WTC11 (cell line): Measurements from ENCODE around the gene EIF4E3. TPM values are rescaled to one million over a fixed set of nuclear protein-coding genes. Genes with fewer than 3 reads are reported as not detected.

Experiments
- ATAC-seq: fragments of 200-7000 bp; cut with Tn5 transposase; 2 replicates; pipeline ENCODE4 v1.10.0; 2021; ENCODE audit warnings: mild to moderate bottlenecking, moderate library complexity
- CTCF ChIA-PET: fragments of 300-600 bp; sonication (Branson Sonifier 250); formaldehyde crosslinking; loops from one replicate; lab custom pipeline; 2021; ENCODE audit warnings: antibody characterized with exemption; lab: Charles Lee
- POLR2A ChIA-PET: fragments of 350-600 bp; sonication (Branson Sonifier 250); formaldehyde crosslinking; loops from one replicate; lab custom pipeline; 2021; ENCODE audit warnings: antibody characterized with exemption; lab: Charles Lee
- DNase-seq: peaks from one replicate; pipeline ENCODE4 v3.0.0; 2021; ENCODE audit warnings: low spot score
- H3K27ac Mint-ChIP-seq: 2 replicates; pipeline ENCODE4 v1.8.0; 2021; ENCODE audit warnings: mixed read lengths
- H3K27me3 Mint-ChIP-seq: 2 replicates; pipeline ENCODE4 v1.8.0; 2021; ENCODE audit warnings: low read depth, mild to moderate bottlenecking, moderate library complexity, mixed read lengths
- H3K36me3 Mint-ChIP-seq: 2 replicates; pipeline ENCODE4 v1.8.0; 2021; ENCODE audit warnings: mixed read lengths
- H3K4me1 Mint-ChIP-seq: 2 replicates; pipeline ENCODE4 v1.8.0; 2022; ENCODE audit warnings: mixed read lengths
- H3K4me3 Mint-ChIP-seq: 2 replicates; pipeline ENCODE4 v1.8.0; 2021; ENCODE audit warnings: mild to moderate bottlenecking, moderate library complexity, mixed read lengths
- H3K9me3 Mint-ChIP-seq: 2 replicates; pipeline ENCODE4 v1.8.0; 2021; ENCODE audit warnings: mixed read lengths
- CREM ChIP-seq: sonication (generic); formaldehyde crosslinking; IDR thresholded peaks from 2 replicates; pipeline ENCODE4 v1.8.1; 2022; ENCODE audit warnings: mild to moderate bottlenecking, missing genetic modification reagents, moderate library complexity
- FOXK1 ChIP-seq: sonication (generic); formaldehyde crosslinking; IDR thresholded peaks from 2 replicates; pipeline ENCODE4 v1.8.0; 2022; ENCODE audit warnings: mild to moderate bottlenecking, moderate library complexity, missing genetic modification reagents
- IRF2 ChIP-seq: sonication (generic); formaldehyde crosslinking; IDR thresholded peaks from 2 replicates; pipeline ENCODE4 v1.8.0; 2022; ENCODE audit warnings: low read depth, missing genetic modification reagents, borderline replicate concordance
- NFE2L1 ChIP-seq: sonication (generic); formaldehyde crosslinking; IDR thresholded peaks from 2 replicates; pipeline ENCODE4 v1.8.1; 2023; ENCODE audit warnings: missing genetic modification reagents
- RORB ChIP-seq: fragments of 250-450 bp; sonication (Bioruptor Pico); IDR thresholded peaks from 2 replicates; pipeline ENCODE4 v1.9.0; 2021; ENCODE audit warnings: mild to moderate bottlenecking
- TEAD4 ChIP-seq: sonication (generic); formaldehyde crosslinking; IDR thresholded peaks from 2 replicates; pipeline ENCODE4 v1.8.0; 2022; ENCODE audit warnings: mild to moderate bottlenecking, missing genetic modification reagents
- ZBTB21 ChIP-seq: sonication (generic); formaldehyde crosslinking; IDR thresholded peaks from 2 replicates; pipeline ENCODE4 v1.8.1; 2023; ENCODE audit warnings: mild to moderate bottlenecking, missing genetic modification reagents, borderline replicate concordance
- ZNF232 ChIP-seq: sonication (generic); formaldehyde crosslinking; IDR thresholded peaks from 2 replicates; pipeline ENCODE4 v1.8.0; 2022; ENCODE audit warnings: mild to moderate bottlenecking, missing genetic modification reagents
- ZNF416 ChIP-seq: fragments of 250-450 bp; sonication (Bioruptor Pico); IDR thresholded peaks from 2 replicates; pipeline ENCODE4 v1.9.0; 2021; ENCODE audit warnings: mild to moderate bottlenecking, inconsistent platforms
- total RNA-seq: library from RNA; stranded (reverse); gene quantifications from 3 replicates; pipeline ENCODE4 v1.2.3, GENCODE V29; 2021
- TF ChIP-seq, protein P1 (sequence below): sonication (generic); formaldehyde crosslinking; conservative IDR thresholded peaks from 2 replicates; pipeline ENCODE4 v1.8.1; 2023; ENCODE audit warnings: mild to moderate bottlenecking, low read depth, missing genetic modification reagents, moderate library complexity
- TF ChIP-seq, protein P2 (sequence below): fragments of 250-450 bp; sonication (Bioruptor Pico); conservative IDR thresholded peaks from 2 replicates; pipeline ENCODE4 v1.9.0; 2021; ENCODE audit warnings: mild to moderate bottlenecking
- TF ChIP-seq, protein P3 (sequence below): sonication (generic); formaldehyde crosslinking; IDR thresholded peaks from 2 replicates; pipeline ENCODE4 v1.8.1; 2022; ENCODE audit warnings: mild to moderate bottlenecking, missing genetic modification reagents, moderate library complexity, borderline replicate concordance
- TF ChIP-seq, protein P4 (sequence below): sonication (generic); formaldehyde crosslinking; IDR thresholded peaks from 2 replicates; pipeline ENCODE4 v1.8.1; 2023; ENCODE audit warnings: mild to moderate bottlenecking, moderate library complexity, missing genetic modification reagents
- TF ChIP-seq, protein P5 (sequence below): sonication (generic); formaldehyde crosslinking; IDR thresholded peaks from 2 replicates; pipeline ENCODE4 v1.8.0; 2023; ENCODE audit warnings: missing genetic modification reagents
- TF ChIP-seq, protein P6 (sequence below): sonication (generic); formaldehyde crosslinking; IDR thresholded peaks from 2 replicates; pipeline ENCODE4 v1.8.0; 2022; ENCODE audit warnings: missing genetic modification reagents
- TF ChIP-seq, protein P7 (sequence below): sonication (generic); formaldehyde crosslinking; conservative IDR thresholded peaks from 2 replicates; pipeline ENCODE4 v1.8.1; 2022; ENCODE audit warnings: mild to moderate bottlenecking, missing genetic modification reagents
- TF ChIP-seq, protein P8 (sequence below): sonication (generic); formaldehyde crosslinking; IDR thresholded peaks from 2 replicates; pipeline ENCODE4 v1.8.1; 2023; ENCODE audit warnings: mild to moderate bottlenecking, missing genetic modification reagents, borderline replicate concordance
- TF ChIP-seq, protein P9 (sequence below): sonication (generic); formaldehyde crosslinking; IDR thresholded peaks from 2 replicates; pipeline ENCODE4 v1.8.0; 2022; ENCODE audit warnings: mild to moderate bottlenecking, missing genetic modification reagents

The EIF4E3 gene
- total RNA-seq, 1 experiment from 2014 or later = 16.5 TPM

DNA sequence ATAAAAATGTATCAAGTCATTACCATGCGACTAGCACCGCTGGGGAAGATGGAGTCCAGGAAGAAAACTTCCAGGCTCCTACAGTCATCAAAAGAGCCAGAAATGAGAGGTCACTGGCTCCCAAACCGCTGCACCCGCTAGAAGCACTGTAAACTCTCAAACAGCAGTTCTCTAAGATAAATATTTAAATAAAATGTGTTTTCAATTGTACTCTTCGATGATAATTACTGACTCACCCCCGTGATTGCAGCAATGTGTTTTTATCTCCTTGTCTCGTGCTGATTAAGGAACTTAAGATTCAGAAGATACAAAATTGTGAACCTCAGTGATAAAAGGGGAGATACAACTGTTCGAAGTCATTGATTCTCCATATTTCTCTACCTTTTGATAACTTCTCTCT is 95.9 kb downstream of the EIF4E3 start (continued):
- TF ChIP-seq, protein P1, sequence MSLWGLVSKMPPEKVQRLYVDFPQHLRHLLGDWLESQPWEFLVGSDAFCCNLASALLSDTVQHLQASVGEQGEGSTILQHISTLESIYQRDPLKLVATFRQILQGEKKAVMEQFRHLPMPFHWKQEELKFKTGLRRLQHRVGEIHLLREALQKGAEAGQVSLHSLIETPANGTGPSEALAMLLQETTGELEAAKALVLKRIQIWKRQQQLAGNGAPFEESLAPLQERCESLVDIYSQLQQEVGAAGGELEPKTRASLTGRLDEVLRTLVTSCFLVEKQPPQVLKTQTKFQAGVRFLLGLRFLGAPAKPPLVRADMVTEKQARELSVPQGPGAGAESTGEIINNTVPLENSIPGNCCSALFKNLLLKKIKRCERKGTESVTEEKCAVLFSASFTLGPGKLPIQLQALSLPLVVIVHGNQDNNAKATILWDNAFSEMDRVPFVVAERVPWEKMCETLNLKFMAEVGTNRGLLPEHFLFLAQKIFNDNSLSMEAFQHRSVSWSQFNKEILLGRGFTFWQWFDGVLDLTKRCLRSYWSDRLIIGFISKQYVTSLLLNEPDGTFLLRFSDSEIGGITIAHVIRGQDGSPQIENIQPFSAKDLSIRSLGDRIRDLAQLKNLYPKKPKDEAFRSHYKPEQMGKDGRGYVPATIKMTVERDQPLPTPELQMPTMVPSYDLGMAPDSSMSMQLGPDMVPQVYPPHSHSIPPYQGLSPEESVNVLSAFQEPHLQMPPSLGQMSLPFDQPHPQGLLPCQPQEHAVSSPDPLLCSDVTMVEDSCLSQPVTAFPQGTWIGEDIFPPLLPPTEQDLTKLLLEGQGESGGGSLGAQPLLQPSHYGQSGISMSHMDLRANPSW (CRISPR knock-in tag) = no peak
- no peak for TF ChIP-seq FOXK1 (CRISPR knock-in tag)
- no peak for TF ChIP-seq RORB (CRISPR knock-in tag)
- TF ChIP-seq, protein P2, sequence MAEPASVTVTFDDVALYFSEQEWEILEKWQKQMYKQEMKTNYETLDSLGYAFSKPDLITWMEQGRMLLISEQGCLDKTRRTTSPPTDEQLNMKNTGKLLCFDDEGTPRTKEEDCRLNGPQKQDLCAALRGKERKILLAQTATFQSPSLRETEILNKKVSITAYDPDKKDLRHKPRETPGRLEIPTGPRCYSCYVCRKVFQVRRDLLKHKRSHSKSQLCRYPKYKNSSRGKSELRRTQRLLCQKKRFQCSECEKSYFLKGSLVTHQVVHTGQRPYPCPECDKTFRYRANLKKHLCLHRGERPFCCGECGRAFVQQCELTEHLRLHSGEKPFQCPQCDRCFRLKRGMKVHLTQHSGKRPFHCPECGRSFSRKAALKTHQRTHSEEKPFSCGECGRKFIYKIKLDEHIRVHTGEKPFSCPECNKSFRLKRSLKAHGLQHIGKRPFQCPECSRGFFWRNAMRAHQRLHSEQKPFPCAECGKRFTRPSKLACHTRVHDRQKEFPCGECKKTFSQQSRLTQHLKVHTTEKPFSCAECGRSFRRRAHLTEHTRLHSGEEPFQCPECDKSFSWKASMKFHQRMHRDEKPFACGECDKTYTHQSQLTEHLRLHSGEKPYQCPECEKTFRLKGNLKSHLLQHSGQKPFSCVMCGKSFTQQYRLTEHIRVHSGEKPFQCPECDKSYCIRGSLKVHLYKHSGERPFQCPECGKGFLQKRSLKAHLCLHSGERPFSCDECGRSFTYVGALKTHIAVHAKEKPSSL (CRISPR knock-in tag) = no peak
- TF ChIP-seq ZNF416 = no peak
- TF ChIP-seq, protein P3, sequence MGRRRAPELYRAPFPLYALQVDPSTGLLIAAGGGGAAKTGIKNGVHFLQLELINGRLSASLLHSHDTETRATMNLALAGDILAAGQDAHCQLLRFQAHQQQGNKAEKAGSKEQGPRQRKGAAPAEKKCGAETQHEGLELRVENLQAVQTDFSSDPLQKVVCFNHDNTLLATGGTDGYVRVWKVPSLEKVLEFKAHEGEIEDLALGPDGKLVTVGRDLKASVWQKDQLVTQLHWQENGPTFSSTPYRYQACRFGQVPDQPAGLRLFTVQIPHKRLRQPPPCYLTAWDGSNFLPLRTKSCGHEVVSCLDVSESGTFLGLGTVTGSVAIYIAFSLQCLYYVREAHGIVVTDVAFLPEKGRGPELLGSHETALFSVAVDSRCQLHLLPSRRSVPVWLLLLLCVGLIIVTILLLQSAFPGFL (CRISPR knock-in tag) = no peak
- TF ChIP-seq, protein P4, sequence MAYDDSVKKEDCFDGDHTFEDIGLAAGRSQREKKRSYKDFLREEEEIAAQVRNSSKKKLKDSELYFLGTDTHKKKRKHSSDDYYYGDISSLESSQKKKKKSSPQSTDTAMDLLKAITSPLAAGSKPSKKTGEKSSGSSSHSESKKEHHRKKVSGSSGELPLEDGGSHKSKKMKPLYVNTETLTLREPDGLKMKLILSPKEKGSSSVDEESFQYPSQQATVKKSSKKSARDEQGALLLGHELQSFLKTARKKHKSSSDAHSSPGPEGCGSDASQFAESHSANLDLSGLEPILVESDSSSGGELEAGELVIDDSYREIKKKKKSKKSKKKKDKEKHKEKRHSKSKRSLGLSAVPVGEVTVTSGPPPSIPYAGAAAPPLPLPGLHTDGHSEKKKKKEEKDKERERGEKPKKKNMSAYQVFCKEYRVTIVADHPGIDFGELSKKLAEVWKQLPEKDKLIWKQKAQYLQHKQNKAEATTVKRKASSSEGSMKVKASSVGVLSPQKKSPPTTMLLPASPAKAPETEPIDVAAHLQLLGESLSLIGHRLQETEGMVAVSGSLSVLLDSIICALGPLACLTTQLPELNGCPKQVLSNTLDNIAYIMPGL (CRISPR knock-in tag) = no peak
- TF ChIP-seq, protein P5, sequence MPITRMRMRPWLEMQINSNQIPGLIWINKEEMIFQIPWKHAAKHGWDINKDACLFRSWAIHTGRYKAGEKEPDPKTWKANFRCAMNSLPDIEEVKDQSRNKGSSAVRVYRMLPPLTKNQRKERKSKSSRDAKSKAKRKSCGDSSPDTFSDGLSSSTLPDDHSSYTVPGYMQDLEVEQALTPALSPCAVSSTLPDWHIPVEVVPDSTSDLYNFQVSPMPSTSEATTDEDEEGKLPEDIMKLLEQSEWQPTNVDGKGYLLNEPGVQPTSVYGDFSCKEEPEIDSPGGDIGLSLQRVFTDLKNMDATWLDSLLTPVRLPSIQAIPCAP (CRISPR knock-in tag) = no peak
- TF ChIP-seq, protein P6, sequence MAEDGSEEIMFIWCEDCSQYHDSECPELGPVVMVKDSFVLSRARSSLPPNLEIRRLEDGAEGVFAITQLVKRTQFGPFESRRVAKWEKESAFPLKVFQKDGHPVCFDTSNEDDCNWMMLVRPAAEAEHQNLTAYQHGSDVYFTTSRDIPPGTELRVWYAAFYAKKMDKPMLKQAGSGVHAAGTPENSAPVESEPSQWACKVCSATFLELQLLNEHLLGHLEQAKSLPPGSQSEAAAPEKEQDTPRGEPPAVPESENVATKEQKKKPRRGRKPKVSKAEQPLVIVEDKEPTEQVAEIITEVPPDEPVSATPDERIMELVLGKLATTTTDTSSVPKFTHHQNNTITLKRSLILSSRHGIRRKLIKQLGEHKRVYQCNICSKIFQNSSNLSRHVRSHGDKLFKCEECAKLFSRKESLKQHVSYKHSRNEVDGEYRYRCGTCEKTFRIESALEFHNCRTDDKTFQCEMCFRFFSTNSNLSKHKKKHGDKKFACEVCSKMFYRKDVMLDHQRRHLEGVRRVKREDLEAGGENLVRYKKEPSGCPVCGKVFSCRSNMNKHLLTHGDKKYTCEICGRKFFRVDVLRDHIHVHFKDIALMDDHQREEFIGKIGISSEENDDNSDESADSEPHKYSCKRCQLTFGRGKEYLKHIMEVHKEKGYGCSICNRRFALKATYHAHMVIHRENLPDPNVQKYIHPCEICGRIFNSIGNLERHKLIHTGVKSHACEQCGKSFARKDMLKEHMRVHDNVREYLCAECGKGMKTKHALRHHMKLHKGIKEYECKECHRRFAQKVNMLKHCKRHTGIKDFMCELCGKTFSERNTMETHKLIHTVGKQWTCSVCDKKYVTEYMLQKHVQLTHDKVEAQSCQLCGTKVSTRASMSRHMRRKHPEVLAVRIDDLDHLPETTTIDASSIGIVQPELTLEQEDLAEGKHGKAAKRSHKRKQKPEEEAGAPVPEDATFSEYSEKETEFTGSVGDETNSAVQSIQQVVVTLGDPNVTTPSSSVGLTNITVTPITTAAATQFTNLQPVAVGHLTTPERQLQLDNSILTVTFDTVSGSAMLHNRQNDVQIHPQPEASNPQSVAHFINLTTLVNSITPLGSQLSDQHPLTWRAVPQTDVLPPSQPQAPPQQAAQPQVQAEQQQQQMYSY (CRISPR knock-in tag) = no peak
- no peak for TF ChIP-seq ZNF232 (CRISPR knock-in tag)
- TF ChIP-seq, protein P7, sequence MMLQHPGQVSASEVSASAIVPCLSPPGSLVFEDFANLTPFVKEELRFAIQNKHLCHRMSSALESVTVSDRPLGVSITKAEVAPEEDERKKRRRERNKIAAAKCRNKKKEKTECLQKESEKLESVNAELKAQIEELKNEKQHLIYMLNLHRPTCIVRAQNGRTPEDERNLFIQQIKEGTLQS (CRISPR knock-in tag) = no peak
- no peak for TF ChIP-seq TEAD4 (CRISPR knock-in tag)

DNA sequence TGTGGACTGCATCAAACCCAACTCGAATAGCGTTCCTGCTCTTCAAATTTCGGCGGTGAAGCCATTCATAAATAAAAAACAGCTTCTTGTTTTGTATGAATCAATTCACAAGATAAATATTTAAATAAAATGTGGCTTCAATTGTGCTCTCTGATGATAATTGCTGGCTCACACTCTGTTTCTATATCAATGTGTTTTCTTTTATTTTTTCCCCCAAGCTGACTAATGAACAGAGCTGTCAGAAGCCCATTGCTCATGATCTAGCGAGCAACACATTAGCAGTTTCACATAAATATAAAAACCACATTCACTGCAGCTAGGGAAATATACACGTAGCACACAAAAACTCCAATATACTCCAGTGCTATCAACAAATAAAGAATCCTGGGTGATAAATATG is 96.7 kb downstream of the EIF4E3 start:
- POLR2A ChIA-PET = no interaction called here
- Mint-ChIP-seq H3K27ac (no peak overlapping the region), H3K4me1 (no peaks in the 10 kb centered on the region), H3K36me3 (no peaks in the 10 kb centered on the region), H3K27me3 (no peaks in the 10 kb centered on the region), H3K4me3 (no peak overlapping the region), H3K9me3 (peaks cover 18% of the 10 kb centered on the region)
- no peak for ATAC-seq
- DNase-seq = no peak
- CTCF ChIA-PET = interaction anchor here (0.8 kb wide), 1 partner anchor 11 kb away, joined by 3 read pairs; no protein-coding TSS in a partner anchor
- TF ChIP-seq TEAD4 (CRISPR knock-in tag) (no peak), ZBTB21 (CRISPR knock-in tag) (no peak), CREM (CRISPR knock-in tag) (no peak), NFE2L1 (no peak), IRF2 (no peak)
- TF ChIP-seq, protein P8, sequence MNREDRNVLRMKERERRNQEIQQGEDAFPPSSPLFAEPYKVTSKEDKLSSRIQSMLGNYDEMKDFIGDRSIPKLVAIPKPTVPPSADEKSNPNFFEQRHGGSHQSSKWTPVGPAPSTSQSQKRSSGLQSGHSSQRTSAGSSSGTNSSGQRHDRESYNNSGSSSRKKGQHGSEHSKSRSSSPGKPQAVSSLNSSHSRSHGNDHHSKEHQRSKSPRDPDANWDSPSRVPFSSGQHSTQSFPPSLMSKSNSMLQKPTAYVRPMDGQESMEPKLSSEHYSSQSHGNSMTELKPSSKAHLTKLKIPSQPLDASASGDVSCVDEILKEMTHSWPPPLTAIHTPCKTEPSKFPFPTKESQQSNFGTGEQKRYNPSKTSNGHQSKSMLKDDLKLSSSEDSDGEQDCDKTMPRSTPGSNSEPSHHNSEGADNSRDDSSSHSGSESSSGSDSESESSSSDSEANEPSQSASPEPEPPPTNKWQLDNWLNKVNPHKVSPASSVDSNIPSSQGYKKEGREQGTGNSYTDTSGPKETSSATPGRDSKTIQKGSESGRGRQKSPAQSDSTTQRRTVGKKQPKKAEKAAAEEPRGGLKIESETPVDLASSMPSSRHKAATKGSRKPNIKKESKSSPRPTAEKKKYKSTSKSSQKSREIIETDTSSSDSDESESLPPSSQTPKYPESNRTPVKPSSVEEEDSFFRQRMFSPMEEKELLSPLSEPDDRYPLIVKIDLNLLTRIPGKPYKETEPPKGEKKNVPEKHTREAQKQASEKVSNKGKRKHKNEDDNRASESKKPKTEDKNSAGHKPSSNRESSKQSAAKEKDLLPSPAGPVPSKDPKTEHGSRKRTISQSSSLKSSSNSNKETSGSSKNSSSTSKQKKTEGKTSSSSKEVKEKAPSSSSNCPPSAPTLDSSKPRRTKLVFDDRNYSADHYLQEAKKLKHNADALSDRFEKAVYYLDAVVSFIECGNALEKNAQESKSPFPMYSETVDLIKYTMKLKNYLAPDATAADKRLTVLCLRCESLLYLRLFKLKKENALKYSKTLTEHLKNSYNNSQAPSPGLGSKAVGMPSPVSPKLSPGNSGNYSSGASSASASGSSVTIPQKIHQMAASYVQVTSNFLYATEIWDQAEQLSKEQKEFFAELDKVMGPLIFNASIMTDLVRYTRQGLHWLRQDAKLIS = no peak
- TF ChIP-seq, protein P9, sequence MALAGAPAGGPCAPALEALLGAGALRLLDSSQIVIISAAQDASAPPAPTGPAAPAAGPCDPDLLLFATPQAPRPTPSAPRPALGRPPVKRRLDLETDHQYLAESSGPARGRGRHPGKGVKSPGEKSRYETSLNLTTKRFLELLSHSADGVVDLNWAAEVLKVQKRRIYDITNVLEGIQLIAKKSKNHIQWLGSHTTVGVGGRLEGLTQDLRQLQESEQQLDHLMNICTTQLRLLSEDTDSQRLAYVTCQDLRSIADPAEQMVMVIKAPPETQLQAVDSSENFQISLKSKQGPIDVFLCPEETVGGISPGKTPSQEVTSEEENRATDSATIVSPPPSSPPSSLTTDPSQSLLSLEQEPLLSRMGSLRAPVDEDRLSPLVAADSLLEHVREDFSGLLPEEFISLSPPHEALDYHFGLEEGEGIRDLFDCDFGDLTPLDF (CRISPR knock-in tag) = no peak
